GM12874 (cell line): Measurements from ENCODE around the gene NELFB.

ENCODE experiments used
- TF ChIP-seq, protein P1 (sequence below): IDR thresholded peaks from 2 replicates; pipeline ENCODE4 v1.5.1; 2011; ENCODE audit warnings: low read depth, mild to moderate bottlenecking, control low read depth, low read length, moderate library complexity; ENCODE audit not compliant: insufficient read depth

Gene NELFB

GRCh38 chr9:137240841-137241489 is 14.2 kb upstream of the NELFB start, which contains the start of gene TUBB4B:
TUBB4B (plus strand) TSS chr9:137241287; CDS start chr9:137241361, 74 bp downstream.
- TF ChIP-seq, protein P1, sequence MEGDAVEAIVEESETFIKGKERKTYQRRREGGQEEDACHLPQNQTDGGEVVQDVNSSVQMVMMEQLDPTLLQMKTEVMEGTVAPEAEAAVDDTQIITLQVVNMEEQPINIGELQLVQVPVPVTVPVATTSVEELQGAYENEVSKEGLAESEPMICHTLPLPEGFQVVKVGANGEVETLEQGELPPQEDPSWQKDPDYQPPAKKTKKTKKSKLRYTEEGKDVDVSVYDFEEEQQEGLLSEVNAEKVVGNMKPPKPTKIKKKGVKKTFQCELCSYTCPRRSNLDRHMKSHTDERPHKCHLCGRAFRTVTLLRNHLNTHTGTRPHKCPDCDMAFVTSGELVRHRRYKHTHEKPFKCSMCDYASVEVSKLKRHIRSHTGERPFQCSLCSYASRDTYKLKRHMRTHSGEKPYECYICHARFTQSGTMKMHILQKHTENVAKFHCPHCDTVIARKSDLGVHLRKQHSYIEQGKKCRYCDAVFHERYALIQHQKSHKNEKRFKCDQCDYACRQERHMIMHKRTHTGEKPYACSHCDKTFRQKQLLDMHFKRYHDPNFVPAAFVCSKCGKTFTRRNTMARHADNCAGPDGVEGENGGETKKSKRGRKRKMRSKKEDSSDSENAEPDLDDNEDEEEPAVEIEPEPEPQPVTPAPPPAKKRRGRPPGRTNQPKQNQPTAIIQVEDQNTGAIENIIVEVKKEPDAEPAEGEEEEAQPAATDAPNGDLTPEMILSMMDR = no peak

DNA sequence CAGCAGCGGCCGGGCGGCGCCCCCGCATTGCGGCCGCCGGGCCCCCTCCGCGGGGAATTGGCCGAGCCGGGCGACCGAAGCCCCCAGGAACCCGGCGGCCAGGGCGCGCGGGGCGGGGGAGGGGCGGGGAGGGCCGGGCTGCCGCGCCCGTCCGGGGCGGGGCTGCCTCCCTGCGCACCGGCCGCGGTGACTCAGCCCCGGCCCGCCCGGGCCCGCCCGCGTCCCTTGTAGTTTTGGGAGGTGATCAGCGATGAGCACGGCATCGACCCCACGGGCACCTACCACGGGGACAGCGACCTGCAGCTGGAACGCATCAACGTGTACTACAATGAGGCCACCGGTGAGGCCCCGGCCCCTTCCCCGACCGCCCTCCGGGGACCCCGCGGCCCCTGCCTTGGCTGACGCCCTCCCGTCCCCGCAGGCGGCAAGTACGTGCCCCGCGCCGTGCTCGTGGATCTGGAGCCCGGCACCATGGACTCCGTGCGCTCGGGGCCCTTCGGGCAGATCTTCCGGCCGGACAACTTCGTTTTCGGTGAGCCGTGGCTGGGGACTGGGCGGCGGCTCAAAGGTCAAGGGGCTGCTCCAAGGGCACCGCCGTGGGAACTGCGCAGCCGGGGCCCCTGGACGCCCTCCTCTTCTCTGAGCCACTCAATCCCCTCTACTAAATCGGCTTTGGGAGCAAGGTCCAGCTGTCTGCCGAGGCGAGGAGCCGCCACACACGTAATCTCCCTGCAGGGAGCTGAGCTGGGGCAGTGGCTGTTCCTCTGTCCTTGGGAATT is 13.4 kb upstream of the NELFB start:
- TF ChIP-seq, protein P1 = no peak

- TF ChIP-seq, protein P1 = no peak
These were observed 12.6 kb upstream of the NELFB start for GRCh38 chr9:137242269-137243203.

- TF ChIP-seq, protein P1 = no peak
These were observed 11.3 kb upstream of the NELFB start for GRCh38 chr9:137243626-137244485.

DNA sequence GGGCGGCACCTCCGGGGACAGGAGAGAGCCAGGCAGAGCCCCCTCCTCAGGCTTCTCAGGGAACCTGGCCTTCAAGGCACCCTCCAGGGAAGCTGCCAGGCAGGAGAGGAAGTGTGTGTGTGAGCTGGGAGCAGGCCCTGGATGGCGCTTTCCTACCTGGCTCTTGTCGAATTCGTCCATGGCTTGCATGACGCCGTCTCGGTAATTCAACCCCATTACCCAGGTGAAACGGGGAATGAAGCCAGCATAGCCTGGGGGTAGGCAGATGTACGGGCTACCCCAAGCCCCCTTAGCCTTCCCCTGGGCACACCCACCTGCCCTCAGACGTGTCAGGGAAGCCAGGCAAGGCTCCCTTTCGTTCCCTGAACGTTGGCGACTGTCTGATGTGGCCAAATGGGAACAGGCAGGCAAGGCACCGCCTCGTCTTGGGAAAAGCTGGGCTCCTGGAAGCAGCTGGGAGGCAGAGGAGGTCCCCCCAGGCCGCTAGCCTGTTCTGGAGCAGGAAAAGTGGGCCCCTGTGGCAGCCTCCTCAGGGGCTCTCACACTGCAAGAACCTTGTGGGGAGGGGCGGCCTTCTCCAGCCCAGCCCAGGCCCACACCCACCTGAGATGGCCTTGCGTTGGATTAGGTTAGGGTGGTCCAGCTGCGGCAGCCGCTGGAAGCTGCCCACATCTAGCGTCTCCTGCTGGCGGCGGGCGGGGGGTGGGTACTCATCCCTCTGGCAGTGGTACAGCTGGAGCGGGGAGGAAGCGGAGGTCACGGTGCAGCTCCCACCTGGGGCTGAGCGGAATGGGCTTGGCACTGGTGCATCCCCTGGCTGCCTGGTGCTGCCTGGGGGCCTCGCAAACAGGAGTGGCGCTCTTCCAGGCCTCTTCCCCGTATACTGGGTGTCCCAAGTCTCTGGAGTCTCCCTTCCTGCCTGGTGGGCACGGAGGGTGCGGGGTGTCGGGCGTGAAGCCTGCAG is 10.4 kb upstream of the NELFB start:
- TF ChIP-seq, protein P1 = no peak
